DND-41 (cell line): ENCODE data around the gene SYCP2.

Source experiments
- CTCF ChIP-seq: IDR thresholded peaks from 2 replicates; pipeline ENCODE4 v1.5.1; 2012; ENCODE audit warnings: borderline replicate concordance, low read length, moderate library complexity, mild to moderate bottlenecking; ENCODE audit not compliant: poor library complexity, severe bottlenecking; ENCODE audit errors: extremely low read depth
- EZH2 ChIP-seq: IDR thresholded peaks from 3 replicates; pipeline ENCODE4 v1.6.1; 2012; ENCODE audit warnings: borderline replicate concordance, low read depth, mild to moderate bottlenecking, moderate library complexity, low read length, inconsistent platforms; ENCODE audit not compliant: severe bottlenecking

- TF ChIP-seq CTCF (no peak), EZH2 (no peak)
These were observed 53.2 kb downstream of the SYCP2 start for GRCh38 chr20:59880198-59880597.
